Esophagus mucosa (tissue), 1 donor: Measurements from ENCODE around the gene U2AF2. TPM values are rescaled to one million over a fixed set of nuclear protein-coding genes. Genes with fewer than 3 reads are reported as not detected.
A peak's percentile ranks its signal among the peaks of the same experiment; 100 is the strongest.

ENCODE experiments used
- ATAC-seq: fragments of 200-7000 bp; cut with Tn5 transposase; one replicate; pipeline ENCODE4 v1.9.1; 2020
- total RNA-seq: library from RNA; stranded (reverse); gene quantifications from one replicate; pipeline ENCODE4 v1.2.4, GENCODE V29; 2023
- donor health status: DM: yes; HTN: yes; CAD: no.

Gene U2AF2
- total RNA-seq, 1 donor from 2014 or later: 108 TPM

DNA sequence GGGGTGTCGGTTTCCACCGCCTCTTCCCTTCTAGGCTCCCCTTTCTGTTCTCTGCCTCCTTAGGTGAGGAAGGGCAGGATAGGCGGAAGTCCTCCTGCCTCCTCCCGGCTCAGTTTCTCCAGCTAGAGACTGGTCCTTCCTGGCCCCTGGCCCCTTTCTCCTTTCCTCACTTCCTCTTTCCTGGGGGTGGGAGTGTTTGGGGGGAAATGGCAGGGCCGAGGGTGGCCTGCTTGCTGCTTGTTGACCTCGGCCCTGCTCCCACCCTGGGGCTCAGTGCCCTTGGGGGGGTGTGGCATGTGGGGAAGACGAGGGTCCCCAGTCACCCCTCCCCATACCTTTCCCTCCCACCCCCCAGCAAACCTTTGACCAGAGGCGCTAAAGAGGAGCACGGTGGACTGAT, 5.0 kb downstream of the U2AF2 start:
- ATAC-seq: no peak

GRCh38 chr19:55660404-55660803, 5.6 kb downstream of the U2AF2 start:
- no peak for ATAC-seq

- no peak for ATAC-seq
Measured at GRCh38 chr19:55660991-55661390, 6.2 kb downstream of the U2AF2 start.

GRCh38 chr19:55661826-55662225, 7.0 kb downstream of the U2AF2 start:
- no peak for ATAC-seq

- no peak for ATAC-seq
Measured at GRCh38 chr19:55663846-55664536, 9.2 kb downstream of the U2AF2 start.

DNA sequence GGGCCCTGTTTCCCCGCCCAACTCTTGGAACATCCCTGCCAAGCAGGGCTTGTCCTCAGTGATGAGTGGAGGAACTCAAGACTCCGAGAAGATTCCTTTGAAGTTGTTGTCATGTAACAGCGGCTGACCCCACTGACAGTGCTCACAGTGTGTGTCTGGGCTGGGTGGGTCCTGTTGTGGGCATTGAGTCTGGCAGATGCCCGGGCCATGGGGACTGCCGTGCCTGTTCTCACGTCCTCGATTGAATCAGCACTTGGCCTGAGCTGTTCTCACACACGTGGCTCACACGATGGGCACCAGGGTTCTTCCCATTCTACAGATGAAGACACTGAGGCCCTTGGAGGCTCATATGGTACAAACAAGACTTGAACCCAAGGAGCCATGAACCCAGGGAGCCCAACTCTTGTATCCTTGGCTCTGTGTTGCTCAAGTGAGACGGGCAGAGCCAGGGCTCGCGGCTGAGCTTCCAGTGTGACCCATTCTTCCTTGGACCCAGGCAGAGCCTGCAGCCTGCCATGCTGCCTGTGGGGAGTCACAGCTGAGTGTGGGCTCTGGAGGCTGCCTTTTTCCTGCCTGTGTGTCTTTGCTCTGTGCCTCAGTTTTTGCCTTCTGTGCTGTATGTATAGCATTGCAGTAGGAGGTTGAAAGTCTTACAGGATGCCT, 11.6 kb downstream of the U2AF2 start:
- no peak for ATAC-seq

- ATAC-seq: no peak
Measured at GRCh38 chr19:55667006-55667381, 12.2 kb downstream of the U2AF2 start.

DNA sequence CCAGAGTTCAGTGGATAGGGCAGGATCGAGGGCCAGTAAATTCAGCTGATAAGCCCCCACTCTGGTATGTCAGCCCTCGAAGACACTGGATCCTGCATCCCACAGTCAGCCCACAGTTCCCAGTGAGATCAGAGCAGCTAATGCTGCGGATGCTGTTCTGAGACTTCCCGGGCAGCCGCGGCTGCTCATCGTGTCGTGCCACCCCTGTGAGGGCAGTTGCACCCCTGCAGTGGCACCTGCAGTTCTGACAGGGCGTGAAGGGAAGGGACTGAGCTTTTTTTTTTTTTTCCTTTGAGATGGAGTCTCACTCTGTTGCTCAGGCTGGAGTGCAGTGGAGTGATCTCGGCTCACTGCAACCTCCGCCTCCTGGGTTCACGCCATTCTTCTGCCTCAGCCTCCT, 12.7 kb downstream of the U2AF2 start:
- ATAC-seq: no peak

- ATAC-seq: peak; percentile 80
Measured at GRCh38 chr19:55667958-55668357, 13.1 kb downstream of the U2AF2 start.

DNA sequence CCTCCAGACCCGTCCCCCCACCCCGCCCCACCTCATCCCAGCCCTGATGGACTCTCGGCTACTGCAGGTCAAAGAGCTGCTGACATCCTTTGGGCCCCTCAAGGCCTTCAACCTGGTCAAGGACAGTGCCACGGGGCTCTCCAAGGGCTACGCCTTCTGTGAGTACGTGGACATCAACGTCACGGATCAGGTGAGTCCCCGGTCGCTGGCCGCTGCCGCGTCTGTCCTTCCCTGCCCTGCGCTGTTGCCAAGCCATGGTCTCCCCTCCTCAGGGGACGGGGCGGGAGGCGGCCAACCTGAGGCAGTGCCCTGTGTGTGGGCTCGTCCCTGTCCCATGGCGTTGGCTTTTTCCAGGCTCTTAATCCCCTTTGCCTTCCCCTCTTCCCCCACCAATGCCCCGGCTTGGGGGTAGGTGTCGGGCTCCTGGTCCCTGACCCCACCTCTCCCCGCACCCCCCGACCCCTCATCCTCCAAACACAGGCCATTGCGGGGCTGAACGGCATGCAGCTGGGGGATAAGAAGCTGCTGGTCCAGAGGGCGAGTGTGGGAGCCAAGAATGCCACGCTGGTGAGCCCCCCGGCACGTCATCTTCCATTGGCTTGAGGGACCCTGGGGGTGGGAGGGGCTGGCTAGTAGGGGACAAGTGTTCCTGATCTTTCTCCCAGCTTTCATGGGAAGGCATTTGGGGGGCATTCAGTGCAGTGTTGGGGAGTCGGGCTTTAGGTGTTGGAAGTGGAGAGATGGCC, 13.9 kb downstream of the U2AF2 start:
- no peak for ATAC-seq

DNA sequence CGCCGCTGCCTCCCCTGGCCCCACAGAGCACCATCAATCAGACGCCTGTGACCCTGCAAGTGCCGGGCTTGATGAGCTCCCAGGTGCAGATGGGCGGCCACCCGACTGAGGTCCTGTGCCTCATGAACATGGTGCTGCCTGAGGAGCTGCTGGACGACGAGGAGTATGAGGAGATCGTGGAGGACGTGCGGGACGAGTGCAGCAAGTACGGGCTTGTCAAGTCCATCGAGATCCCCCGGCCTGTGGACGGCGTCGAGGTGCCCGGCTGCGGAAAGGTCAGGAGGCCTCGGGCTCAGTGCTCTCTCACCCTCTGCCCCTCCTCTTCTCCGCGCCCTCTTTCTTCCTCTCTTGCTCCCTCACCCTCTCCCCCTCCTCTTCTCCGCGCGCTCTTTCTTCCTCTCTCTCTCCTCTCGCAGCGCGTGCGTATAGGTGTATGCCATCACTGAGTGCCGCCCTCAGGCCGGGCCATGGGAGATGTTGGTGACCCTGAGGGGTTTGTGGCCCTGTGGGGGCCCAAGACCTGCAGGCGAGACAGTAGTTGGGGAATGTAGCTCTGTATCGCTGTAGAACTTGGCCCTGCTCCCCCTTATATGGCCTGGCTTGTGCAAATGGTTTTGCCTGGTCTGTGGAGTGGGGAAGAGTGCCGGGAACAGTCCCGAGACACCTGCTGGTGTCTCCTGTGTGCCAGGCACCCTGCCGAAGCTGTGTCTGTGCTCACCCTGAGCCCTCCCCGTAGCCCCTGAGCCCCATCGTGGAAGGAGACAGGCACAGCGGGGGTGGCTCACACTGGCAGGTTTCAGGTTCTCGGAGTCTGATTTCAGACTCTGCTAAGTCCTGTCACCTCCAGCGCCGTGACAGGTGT, 14.8 kb downstream of the U2AF2 start:
- no peak for ATAC-seq

GRCh38 chr19:55670280-55671053, 15.6 kb downstream of the U2AF2 start:
- no peak for ATAC-seq

DNA sequence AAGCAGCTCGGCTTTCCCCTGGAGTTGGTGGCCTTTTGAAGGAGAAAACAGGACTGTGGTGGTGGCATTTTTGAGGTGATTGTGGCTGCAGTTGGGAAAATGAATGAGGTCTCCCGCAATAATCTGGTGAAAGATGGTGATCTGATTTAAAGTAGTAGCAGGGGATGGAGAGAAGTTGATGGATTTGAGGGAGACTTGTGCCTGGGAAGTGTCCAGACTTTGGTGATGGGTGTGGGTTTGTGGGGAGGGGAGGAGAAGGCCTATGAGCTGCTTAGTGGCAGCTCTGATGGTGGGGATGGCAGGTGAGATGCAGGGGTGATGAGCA, 16.2 kb downstream of the U2AF2 start:
- no peak for ATAC-seq

GRCh38 chr19:55672418-55672817, 17.6 kb downstream of the U2AF2 start:
- no peak for ATAC-seq

DNA sequence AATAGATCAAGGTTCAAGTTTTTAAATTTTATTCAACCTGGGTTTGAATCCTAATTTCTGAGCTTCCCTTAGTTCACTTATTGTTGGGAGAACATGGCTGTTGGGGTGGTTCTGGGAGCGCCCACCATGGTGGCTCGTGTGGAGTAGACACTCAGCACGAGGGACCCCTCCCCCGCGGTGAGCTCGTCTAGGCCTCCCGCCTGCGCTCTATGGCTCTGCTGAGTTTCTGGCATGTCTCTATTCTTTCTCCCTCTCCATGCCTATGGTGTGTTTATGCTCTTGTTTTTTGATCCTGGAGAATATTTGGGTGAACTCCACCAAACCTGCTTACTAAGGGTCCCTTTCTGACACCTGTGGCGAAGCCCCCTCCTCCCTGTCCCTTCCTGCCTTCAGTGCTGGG, 18.6 kb downstream of the U2AF2 start:
- ATAC-seq: no peak

- ATAC-seq: no peak
Measured at GRCh38 chr19:55673889-55674288, 19.1 kb downstream of the U2AF2 start.

GRCh38 chr19:55674459-55674840, 19.6 kb downstream of the U2AF2 start:
- no peak for ATAC-seq

- ATAC-seq: peak; percentile 85
Measured at GRCh38 chr19:55674841-55675660, 20.2 kb downstream of the U2AF2 start, which contains the start of gene EPN1. TSS of gene EPN1 (plus strand) at chr19:55675226. CDS start at chr19:55678628, 3,402 bp downstream.

- no peak for ATAC-seq
Measured at GRCh38 chr19:55675661-55676354, 21.0 kb downstream of the U2AF2 start.

GRCh38 chr19:55676383-55676782, 21.5 kb downstream of the U2AF2 start:
- no peak for ATAC-seq
